Natural killer cell (primary cell): ENCODE results near the gene PLB1. TPM values are rescaled to one million over a fixed set of nuclear protein-coding genes. Genes with fewer than 3 reads are reported as not detected.
"Not testable (repeated sequence)": the region's sequence is repeated elsewhere in the genome, so short reads cannot be mapped to it uniquely, and the experiment has no call there.

Experiments used
- ATAC-seq, 3 donors: fragments of 150-1000 bp in 2 of 3; fragments of 200-7000 bp in 1 of 3; cut with Tn5 transposase; 1 replicate in 1 of 3; 2 replicates in 2 of 3; pipeline ENCODE4 v1.10.0; 2021; ENCODE audit warnings: mild to moderate bottlenecking in 2 of 3, moderate library complexity in 2 of 3
- DNase-seq, 2 donors: peaks; one replicate each; pipeline versions ENCODE4 v3.0.0 to v3.0.0-alpha.2; 2013 to 2021; ENCODE audit warnings: mixed read lengths in 1 of 2
- H3K27ac ChIP-seq: one replicate; pipeline ENCODE4 v1.5.1; 2013; ENCODE audit warnings: mild to moderate bottlenecking, low read length
- H3K27me3 ChIP-seq: one replicate; pipeline ENCODE4 v1.6.1; 2013; ENCODE audit warnings: low read length; ENCODE audit not compliant: control insufficient read depth, insufficient read depth
- H3K36me3 ChIP-seq: one replicate; pipeline ENCODE4 v1.6.1; 2013; ENCODE audit warnings: low read length; ENCODE audit not compliant: control insufficient read depth, insufficient read depth
- H3K4me1 ChIP-seq: one replicate; pipeline ENCODE4 v1.6.1; 2013; ENCODE audit warnings: low read length; ENCODE audit not compliant: control insufficient read depth, insufficient read depth
- H3K4me3 ChIP-seq: one replicate; pipeline ENCODE4 v1.5.1; 2013; ENCODE audit warnings: low read length
- H3K9me3 ChIP-seq: one replicate; pipeline ENCODE4 v1.6.1; 2013; ENCODE audit warnings: low read length; ENCODE audit not compliant: control insufficient read depth, insufficient read depth
- H3K27ac Mint-ChIP-seq, 2 donors: one replicate each; pipeline ENCODE4 v1.8.0; 2022; ENCODE audit warnings: mild to moderate bottlenecking in 2 of 2, mixed read lengths in 2 of 2, moderate library complexity in 1 of 2
- H3K27me3 Mint-ChIP-seq, 2 donors: one replicate each; pipeline ENCODE4 v1.8.0; 2022; ENCODE audit warnings: low read depth in 2 of 2, mixed read lengths in 2 of 2
- H3K36me3 Mint-ChIP-seq: one replicate; pipeline ENCODE4 v1.8.0; 2022; ENCODE audit warnings: mixed read lengths
- H3K4me1 Mint-ChIP-seq, 2 donors: one replicate each; pipeline ENCODE4 v1.8.0; 2022; ENCODE audit warnings: mixed read lengths in 2 of 2
- H3K4me3 Mint-ChIP-seq: one replicate; pipeline ENCODE4 v1.8.0; 2022; ENCODE audit warnings: mild to moderate bottlenecking, moderate library complexity, mixed read lengths
- H3K9me3 Mint-ChIP-seq, 2 donors: one replicate each; pipeline ENCODE4 v1.8.0; 2022; ENCODE audit warnings: mixed read lengths in 2 of 2
- WGBS: methylation state at CpG from one replicate; pipeline ENCODE4 v1.1.7; 2013; ENCODE audit warnings: missing lambda C conversion rate; ENCODE audit not compliant: insufficient coverage; 5-methylcytosine and 5-hydroxymethylcytosine counted together
- intact Hi-C: fragments of 100-400 bp; cut with micrococcal nuclease; formaldehyde crosslinking; loops from one replicate; pipeline ENCODE4 v1.14.2; 2022
- total RNA-seq, 4 donors: library from RNA; stranded (reverse); fragments of 120-200 nt in 1 of 4; gene quantifications; one replicate each; pipeline versions ENCODE4 v1.2.3 to v1.2.4, GENCODE V29; 2013 to 2022
- TF ChIP-seq, protein P1 (sequence below): fragments of 200-600 bp; IDR thresholded peaks from one replicate; pipeline ENCODE4 v1.8.0; 2022; ENCODE audit warnings: antibody characterized with exemption

Gene PLB1
- total RNA-seq, 3 donors from 2014 or later (not counting 1 experiment from before 2014, with no cell fraction given): 1.7 to 2.6 (median 1.9) TPM

DNA sequence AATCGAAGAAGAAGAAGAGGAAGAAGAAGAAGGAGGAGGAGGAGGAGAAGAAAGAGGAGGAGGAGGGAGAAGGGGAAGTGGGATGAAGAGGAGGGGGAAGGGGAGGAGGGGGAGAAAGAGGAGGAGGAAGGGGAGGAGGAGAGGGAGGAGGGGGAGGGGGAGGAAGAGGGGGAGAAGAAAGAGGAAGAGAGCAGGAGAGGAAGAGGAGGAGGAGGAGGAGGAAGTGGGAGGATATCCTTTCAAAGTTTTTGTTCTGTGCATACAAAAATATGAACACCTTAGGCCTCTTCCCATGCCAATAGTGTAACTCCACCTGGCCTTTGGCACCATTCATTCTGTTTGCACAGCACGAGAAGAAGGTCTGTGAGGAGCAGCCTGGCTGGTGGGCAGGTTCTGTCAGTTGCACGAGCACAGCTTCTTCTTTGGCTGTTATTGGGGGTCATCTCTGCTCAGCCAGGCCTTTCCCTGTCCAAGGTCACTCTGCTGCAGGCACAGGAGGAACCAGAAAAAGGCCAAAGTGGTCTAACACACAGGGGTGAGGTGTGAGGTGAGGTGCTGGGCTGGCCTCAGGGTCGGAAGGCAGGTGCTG lies 25.8 kb upstream of the PLB1 start:
- no peak overlapping the region for H3K27ac ChIP-seq
- no peak overlapping the region for H3K4me3 ChIP-seq
- DNase-seq (no peak), ATAC-seq (no peak)
- no peaks in the 10 kb centered on the region for H3K27me3 ChIP-seq
- H3K4me1 ChIP-seq: peaks cover 7% of the 10 kb centered on the region
- H3K9me3 ChIP-seq: no peaks in the 10 kb centered on the region
- Mint-ChIP-seq H3K4me1 (peaks cover 10 to 24% of the 10 kb centered on the region in 2 donors), H3K36me3 (no peaks in the 10 kb centered on the region), H3K27ac (no peak overlapping the region), H3K4me3 (no peak overlapping the region), H3K27me3 (peaks cover 0 to 5% of the 10 kb centered on the region in 2 donors), H3K9me3 (no peaks in the 10 kb centered on the region)
- no peaks in the 10 kb centered on the region for H3K36me3 ChIP-seq
- WGBS: 70% methylated on average over 4 of the region's 4 CpGs
- TF ChIP-seq, protein P1, sequence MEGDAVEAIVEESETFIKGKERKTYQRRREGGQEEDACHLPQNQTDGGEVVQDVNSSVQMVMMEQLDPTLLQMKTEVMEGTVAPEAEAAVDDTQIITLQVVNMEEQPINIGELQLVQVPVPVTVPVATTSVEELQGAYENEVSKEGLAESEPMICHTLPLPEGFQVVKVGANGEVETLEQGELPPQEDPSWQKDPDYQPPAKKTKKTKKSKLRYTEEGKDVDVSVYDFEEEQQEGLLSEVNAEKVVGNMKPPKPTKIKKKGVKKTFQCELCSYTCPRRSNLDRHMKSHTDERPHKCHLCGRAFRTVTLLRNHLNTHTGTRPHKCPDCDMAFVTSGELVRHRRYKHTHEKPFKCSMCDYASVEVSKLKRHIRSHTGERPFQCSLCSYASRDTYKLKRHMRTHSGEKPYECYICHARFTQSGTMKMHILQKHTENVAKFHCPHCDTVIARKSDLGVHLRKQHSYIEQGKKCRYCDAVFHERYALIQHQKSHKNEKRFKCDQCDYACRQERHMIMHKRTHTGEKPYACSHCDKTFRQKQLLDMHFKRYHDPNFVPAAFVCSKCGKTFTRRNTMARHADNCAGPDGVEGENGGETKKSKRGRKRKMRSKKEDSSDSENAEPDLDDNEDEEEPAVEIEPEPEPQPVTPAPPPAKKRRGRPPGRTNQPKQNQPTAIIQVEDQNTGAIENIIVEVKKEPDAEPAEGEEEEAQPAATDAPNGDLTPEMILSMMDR: no peak
- intact Hi-C loops: no loop called here

DNA sequence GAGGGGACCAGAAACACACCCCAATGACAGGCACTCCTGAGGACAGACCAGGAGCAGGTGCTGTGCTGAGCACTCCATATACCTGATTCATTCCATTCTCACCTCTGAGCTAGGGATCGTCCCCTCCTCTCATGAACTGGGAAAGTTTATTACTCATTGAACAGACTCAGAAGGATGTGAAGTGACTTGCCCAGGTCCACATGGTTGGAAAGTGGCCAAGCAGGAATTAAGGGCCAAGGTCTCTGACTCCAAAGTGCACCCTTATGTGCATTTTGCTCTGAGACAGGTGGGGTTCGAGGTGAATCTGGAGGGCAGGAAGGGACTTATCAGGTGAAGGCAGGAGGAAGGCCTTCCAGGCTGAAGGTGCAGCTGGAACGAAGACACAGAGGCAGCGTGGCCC lies 25.1 kb upstream of the PLB1 start:
- Mint-ChIP-seq H3K9me3 (no peaks in the 10 kb centered on the region), H3K4me3 (no peak overlapping the region), H3K27me3 (peaks cover 0 to 3% of the 10 kb centered on the region in 2 donors), H3K36me3 (no peaks in the 10 kb centered on the region), H3K4me1 (peaks cover 10 to 27% of the 10 kb centered on the region in 2 donors), H3K27ac (no peak overlapping the region)
- no peaks in the 10 kb centered on the region for H3K27me3 ChIP-seq
- no peak overlapping the region for H3K4me3 ChIP-seq
- 89% methylated on average over 4 of the region's 4 CpGs for WGBS
- TF ChIP-seq, protein P1: no peak
- intact Hi-C loops: no loop called here
- no peaks in the 10 kb centered on the region for H3K36me3 ChIP-seq
- ATAC-seq (no peak), DNase-seq (no peak)
- H3K27ac ChIP-seq: no peak overlapping the region
- no peaks in the 10 kb centered on the region for H3K9me3 ChIP-seq
- H3K4me1 ChIP-seq: peaks cover 7% of the 10 kb centered on the region

GRCh38 chr2:28471214-28471613 lies 24.6 kb upstream of the PLB1 start:
- Mint-ChIP-seq H3K27ac (no peak overlapping the region), H3K9me3 (no peaks in the 10 kb centered on the region), H3K36me3 (no peaks in the 10 kb centered on the region), H3K4me3 (no peak overlapping the region), H3K27me3 (peaks cover 0 to 2% of the 10 kb centered on the region in 2 donors), H3K4me1 (peaks cover 10 to 23% of the 10 kb centered on the region in 2 donors)
- no peak for ATAC-seq
- WGBS: 89% methylated on average over 5 of the region's 5 CpGs
- no peak for DNase-seq
- no peaks in the 10 kb centered on the region for H3K9me3 ChIP-seq
- peaks cover 7% of the 10 kb centered on the region for H3K4me1 ChIP-seq
- H3K27me3 ChIP-seq: no peaks in the 10 kb centered on the region
- intact Hi-C loops: no loop called here
- no peak overlapping the region for H3K27ac ChIP-seq
- H3K4me3 ChIP-seq: no peak overlapping the region
- TF ChIP-seq, protein P1: no peak
- H3K36me3 ChIP-seq: no peaks in the 10 kb centered on the region

DNA sequence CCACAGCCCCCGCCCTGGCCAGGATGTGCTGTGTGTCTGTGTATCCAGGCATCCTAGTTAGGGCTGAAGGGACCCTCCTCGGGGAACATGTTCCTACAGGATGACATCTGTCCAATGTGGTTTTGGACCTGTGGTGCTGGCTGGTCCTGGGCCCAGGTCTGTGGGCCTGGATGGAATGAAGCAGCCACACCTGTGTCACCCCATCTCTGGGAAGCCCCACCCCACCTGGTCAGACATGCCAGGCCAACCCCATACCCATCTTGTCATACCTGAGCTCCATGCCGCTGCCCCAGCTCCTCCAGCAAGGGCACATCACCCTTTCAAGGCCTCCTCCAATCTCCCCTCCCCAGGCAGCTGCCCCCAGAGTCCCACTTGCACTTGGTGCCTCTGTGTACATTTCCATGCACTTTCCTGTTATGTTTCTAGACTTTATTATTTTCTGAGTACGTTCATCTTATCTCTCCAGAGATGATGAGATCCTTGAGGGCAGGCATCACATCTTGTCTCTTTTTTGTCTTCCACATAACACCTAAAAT lies 24.1 kb upstream of the PLB1 start:
- H3K27me3 Mint-ChIP-seq: peaks cover 0 to 2% of the 10 kb centered on the region in 2 donors
- H3K9me3 ChIP-seq: no peaks in the 10 kb centered on the region
- ATAC-seq (no peak), DNase-seq (no peak)
- H3K4me1 Mint-ChIP-seq: peaks cover 10 to 23% of the 10 kb centered on the region in 2 donors
- H3K27ac Mint-ChIP-seq: no peak overlapping the region
- intact Hi-C loops: no loop called here
- H3K4me3 ChIP-seq: no peak overlapping the region
- no peaks in the 10 kb centered on the region for H3K36me3 Mint-ChIP-seq
- TF ChIP-seq, protein P1: no peak
- H3K9me3 Mint-ChIP-seq: no peaks in the 10 kb centered on the region
- H3K4me1 ChIP-seq: peaks cover 7% of the 10 kb centered on the region
- WGBS: 88% methylated on average over 4 of the region's 4 CpGs
- no peak overlapping the region for H3K4me3 Mint-ChIP-seq
- no peak overlapping the region for H3K27ac ChIP-seq
- H3K27me3 ChIP-seq: no peaks in the 10 kb centered on the region
- H3K36me3 ChIP-seq: no peaks in the 10 kb centered on the region

DNA sequence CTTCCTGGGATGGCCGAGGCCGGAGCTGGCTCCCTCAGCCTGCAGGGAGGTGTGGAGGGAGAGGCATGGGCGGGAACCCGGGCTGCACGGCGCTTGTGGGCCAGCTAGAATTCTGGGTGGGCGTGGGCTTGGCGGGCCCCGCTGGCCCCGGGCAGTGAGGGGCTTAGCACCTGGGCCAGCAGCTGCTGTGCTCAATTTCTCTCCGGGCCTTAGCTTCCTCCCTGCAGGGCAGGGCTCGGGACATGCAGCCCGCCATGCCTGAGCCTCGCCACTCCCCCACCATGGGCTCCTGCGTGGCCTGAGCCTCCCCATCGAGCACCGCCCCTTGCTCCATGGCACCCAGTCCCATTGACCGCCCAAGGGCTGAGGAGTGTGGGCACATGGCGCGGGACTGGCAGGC lies 23.2 kb upstream of the PLB1 start:
- H3K27ac ChIP-seq, H3K9me3 Mint-ChIP-seq, DNase-seq, H3K4me1 ChIP-seq, H3K4me3 Mint-ChIP-seq, H3K27me3 ChIP-seq, ATAC-seq, H3K36me3 ChIP-seq, H3K27ac Mint-ChIP-seq, H3K4me3 ChIP-seq, H3K27me3 Mint-ChIP-seq, H3K9me3 ChIP-seq, H3K36me3 Mint-ChIP-seq, intact Hi-C loops: not testable (repeated sequence)
- 97% methylated on average over 19 of the region's 20 CpGs for WGBS
- H3K4me1 Mint-ChIP-seq: peaks cover 10 to 23% of the 10 kb centered on the region in 2 donors
